ENCODE results near the gene KCNV2.

- TF ChIP-seq POLR2A (IDR thresholded peaks at IDR 0.05; ENCODE audit: low read depth, low read length) (no peak), POLR2AphosphoS5 (IDR thresholded peaks at IDR 0.05; ENCODE audit: low read depth, low read length) (no peak), TAF1 (IDR thresholded peaks at IDR 0.05; ENCODE audit: borderline replicate concordance, low read depth, low read length) (no peak)
These were observed 12.4 kb downstream of the KCNV2 start for GRCh38 chr9:2729721-2730120.
